Raji (cell line): Measurements from ENCODE around the gene DDX27.

Experiments used
- POLR2A ChIP-seq: IDR thresholded peaks from 2 replicates; pipeline ENCODE4 v1.6.1; 2011; ENCODE audit warnings: low read depth, low read length, control low read depth; ENCODE audit not compliant: insufficient read depth

DDX27 gene

DNA sequence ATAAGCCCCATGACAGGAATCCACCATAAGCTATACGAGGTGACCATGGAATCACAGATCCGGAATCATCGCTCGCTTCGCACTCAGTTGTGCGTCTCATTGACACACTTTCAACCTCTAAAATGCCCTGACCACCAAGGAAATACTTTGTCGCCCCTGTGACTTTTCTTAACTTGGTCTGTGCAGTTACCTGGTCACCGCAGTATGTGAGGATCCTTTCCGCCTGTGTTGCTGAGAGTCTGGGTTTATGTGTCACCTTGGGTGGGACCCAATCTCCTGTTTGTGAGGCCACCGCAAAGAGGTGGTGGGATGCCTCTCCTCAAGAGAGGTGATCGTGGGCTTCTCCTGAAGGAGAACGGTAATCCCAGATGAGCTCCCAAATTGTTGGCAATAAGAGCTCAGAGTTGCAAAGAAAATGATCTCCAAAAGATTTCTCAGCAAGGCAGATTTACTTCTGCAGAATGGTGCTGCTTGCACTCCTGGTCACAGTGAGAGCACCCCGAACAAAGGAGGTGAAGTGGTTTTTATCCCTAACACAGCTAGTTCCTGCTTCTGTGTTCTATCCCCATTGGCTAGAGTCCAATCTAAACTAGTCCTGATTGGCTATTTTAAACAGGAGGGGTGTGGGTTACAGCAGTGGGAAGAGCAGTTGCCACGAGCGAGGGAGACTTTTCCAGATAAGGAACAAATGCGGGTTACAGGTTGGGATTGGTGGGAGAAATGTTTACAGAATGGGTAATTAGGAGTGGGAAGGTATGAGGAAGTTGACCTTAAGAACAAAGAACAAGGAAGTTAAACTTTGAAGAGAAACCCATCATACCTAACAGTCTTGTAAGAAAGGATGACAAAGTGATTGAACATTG is 67.7 kb downstream of the DDX27 start:
- no peak for TF ChIP-seq POLR2A

DNA sequence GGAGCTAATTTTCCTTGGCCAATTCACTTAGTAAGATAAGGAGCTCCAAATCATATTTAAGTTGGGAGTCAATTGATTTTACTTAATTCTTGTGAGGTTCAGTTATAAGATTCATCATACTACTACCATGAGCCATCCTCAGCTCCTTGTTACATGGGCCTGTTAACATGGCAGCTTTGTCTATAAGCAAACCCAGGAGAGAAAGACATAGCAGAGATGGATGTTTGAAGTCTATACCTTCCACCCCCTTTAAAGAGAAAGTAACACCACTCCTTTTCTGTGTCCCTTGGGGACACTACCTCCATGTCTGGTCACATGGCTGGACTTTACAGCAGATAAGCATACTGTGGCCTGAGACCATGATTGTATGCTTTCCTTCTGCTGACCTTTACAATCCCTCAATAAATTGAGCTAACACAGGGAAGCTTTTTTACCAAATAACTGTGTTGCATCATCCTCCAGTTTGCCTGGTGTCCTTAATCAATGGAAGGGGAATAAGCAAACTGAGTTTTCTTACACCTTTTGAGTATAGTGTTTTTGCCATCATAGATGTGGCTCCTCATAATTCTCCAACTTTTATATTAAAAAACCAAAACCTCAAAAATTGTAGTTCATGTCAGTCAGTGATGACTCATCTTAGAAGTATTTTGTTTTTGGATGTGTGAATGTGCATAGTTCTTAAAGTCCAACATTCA is 68.5 kb downstream of the DDX27 start:
- no peak for TF ChIP-seq POLR2A

DNA sequence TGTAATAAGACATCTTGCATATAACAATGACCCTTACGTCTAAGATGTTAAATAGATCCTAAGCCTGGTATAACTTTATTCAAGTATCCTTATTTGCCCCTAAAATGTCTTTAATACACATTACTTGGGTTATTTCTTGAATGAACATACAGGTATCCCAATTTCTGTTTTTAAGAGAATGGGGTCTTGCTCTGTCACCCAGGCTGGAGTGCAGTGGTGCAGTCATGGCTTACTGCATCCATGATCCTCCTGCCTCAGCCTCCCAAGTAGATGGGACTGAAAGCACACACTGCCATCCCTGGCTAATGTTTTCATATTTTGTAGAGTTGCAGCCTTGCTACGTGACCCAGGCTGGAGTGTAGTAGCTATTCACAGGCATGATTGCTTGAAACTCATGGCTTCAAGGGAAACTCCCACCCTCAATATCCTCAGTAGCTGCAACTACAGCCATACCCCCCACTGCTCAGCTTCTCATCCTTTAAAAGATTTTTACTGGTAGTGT is 69.1 kb downstream of the DDX27 start:
- TF ChIP-seq POLR2A, result no peak

DNA sequence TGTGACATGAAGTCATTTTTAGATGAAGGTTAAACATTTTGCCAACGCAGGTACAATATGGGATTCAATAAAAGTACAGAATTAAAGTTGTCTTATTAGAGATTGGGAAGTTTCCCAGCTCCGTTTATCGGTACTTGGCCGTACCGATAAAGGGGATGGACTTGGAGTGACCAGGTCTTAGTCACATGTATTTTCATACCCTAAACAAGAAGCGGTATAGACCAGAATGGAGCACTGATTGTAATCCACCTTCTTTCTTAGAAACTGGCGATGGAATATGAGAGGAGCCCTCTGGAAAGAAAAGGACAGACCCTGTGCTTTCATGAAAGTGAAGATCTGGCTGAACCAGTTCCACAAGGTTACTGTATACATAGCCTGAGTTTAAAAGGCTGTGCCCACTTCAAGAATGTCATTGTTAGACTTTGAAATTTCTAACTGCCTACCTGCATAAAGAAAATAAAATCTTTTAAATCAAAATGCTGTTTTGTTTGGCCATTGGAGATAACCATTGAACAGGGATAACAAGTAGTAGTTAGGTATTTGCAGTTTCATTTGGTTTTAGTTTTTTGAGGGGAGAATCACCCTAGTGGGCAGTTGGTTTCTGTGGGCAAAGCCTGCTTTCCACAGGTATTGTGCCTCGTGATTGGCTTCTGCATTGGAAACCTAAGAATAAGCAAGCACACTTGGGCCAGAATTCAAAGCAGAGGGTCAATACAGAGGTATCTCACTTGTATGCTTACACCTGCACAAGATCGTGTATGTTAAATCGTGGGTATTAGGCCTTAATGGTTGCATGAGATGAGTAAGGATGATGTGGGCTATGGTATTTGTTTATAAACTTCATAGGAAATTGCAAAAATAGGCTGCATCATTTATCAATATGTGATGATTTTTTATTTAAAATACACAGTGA is 69.8 kb downstream of the DDX27 start:
- TF ChIP-seq POLR2A, result no peak

DNA sequence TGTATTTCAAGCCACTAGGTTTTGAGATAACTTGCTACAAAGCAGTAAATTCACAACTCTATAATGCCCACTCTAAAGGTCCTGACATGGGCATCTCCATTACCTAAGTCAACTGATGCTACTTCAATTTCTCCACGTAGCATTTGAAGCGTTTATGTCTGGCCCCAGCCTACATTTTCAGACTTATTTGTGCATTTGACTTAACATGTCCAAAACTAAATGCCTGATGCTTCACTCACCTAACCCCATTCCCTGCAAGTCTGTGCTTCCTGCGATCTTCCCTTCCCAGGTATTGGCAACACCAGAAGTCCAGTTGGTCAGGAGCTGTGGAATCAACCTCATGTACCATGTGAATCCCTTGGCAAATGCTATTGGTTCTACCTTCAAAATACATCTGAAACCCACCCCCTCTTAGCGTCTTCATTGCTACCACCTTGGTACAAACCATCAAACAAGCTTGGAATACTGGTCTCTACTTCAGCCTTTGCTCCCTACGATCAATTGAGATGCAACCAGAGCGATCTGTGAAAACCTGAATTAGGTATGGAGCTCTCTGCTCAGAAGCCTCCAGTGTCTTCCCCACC is 71.5 kb downstream of the DDX27 start:
- TF ChIP-seq POLR2A, result no peak

DNA sequence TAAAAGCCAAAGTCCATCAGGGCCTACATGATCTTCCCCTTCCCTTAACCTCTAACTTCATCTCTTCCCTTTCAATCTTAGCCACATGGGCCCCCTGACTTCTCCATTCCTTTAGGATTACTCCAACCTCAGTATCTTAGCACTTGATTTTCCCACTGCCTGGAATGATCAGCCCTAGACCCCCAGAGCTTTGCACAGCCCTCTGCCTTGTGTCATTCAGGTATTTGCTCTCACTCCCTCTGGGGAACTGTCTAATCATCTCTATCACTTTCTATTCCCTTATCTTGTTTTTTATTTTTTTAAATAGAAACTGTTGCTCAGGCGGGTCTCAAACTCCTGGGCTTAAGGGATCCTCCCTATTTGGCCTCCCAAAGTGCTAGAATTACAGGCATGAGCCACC is 72.0 kb downstream of the DDX27 start:
- no peak for TF ChIP-seq POLR2A

DNA sequence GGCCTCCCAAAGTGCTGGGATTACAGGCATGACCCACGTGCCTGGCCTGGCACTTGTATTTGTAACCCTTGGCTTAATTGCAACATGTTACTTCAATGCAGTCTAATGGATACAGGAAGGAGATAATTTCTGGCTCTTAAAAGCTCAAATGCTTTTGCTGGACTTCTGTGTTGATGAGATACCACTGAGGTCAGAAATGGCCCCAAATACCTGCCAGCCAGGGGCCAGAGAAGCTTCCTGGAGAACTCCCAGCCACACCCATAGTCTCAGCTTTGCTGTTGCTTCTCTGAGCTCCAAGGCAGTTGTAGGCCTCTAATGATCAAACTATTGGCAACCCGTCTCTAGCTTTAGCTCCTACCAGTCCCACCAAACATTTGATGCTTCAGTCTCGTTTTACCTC is 72.8 kb downstream of the DDX27 start:
- TF ChIP-seq POLR2A, result no peak

DNA sequence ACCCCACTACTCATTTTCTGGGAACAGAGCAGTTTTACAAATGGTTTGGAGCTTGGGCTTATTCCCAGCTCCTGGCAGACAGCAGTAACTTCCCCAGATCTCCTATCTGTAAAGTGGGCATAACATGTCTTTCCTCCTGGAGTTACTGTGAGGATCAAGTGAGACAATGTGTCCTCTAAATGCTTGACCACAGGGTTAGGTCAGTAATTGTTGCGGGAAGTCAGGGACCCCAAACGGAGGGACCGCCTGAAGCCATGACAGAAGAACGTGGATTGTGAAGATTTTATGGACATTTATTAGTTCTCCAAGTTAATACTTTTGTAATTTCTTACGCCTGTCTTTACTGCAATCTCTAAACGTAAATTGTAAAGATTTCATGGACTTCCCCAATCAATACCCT is 73.9 kb downstream of the DDX27 start:
- no peak for TF ChIP-seq POLR2A
